GM21423 (cell line): ENCODE data around the gene ABTB2.
A peak's percentile ranks its signal among the peaks of the same experiment; 100 is the strongest.

ENCODE experiments used
- ATAC-seq: cut with Tn5 transposase; IDR thresholded peaks from one replicate; pipeline ENCODE4 v1.9.1; 2021; ENCODE audit warnings: mild to moderate bottlenecking, moderate library complexity; ENCODE audit not compliant: unreplicated experiment

The ABTB2 gene

GRCh38 chr11:34157163-34157562, 200.6 kb downstream of the ABTB2 start:
- no peak for ATAC-seq

- ATAC-seq = no peak
These were observed 202.1 kb downstream of the ABTB2 start for GRCh38 chr11:34155757-34156062.

- no peak for ATAC-seq
These were observed 202.6 kb downstream of the ABTB2 start for GRCh38 chr11:34155057-34155756.

GRCh38 chr11:34154059-34154875, 203.5 kb downstream of the ABTB2 start:
- peak; percentile 75 for ATAC-seq

GRCh38 chr11:34151916-34152845, 205.6 kb downstream of the ABTB2 start:
- ATAC-seq = no peak

GRCh38 chr11:34151166-34151565, 206.6 kb downstream of the ABTB2 start:
- no peak for ATAC-seq

- ATAC-seq = no peak
These were observed 207.2 kb downstream of the ABTB2 start for GRCh38 chr11:34150494-34151151.

GRCh38 chr11:34149786-34150185, 208.0 kb downstream of the ABTB2 start:
- no peak for ATAC-seq

- ATAC-seq = no peak
These were observed 208.5 kb downstream of the ABTB2 start for GRCh38 chr11:34149274-34149673.

- ATAC-seq = no peak
These were observed 209.2 kb downstream of the ABTB2 start for GRCh38 chr11:34148504-34149165.

- no peak for ATAC-seq
These were observed 210.2 kb downstream of the ABTB2 start for GRCh38 chr11:34147581-34147980.

- ATAC-seq = no peak
These were observed 210.9 kb downstream of the ABTB2 start for GRCh38 chr11:34146866-34147265.

- ATAC-seq = no peak
These were observed 211.4 kb downstream of the ABTB2 start for GRCh38 chr11:34146411-34146810.

GRCh38 chr11:34145847-34146381, 211.9 kb downstream of the ABTB2 start:
- ATAC-seq = no peak

- ATAC-seq = no peak
These were observed 212.7 kb downstream of the ABTB2 start for GRCh38 chr11:34145073-34145472.

GRCh38 chr11:34143048-34143447, 214.8 kb downstream of the ABTB2 start:
- ATAC-seq = no peak

GRCh38 chr11:34140149-34140548, 217.7 kb downstream of the ABTB2 start:
- no peak for ATAC-seq

GRCh38 chr11:34139346-34139745, 218.5 kb downstream of the ABTB2 start:
- ATAC-seq = no peak

GRCh38 chr11:34136420-34136819, 221.4 kb downstream of the ABTB2 start:
- no peak for ATAC-seq

- no peak for ATAC-seq
These were observed 222.4 kb downstream of the ABTB2 start for GRCh38 chr11:34135439-34135838.
